ENCODE data around the gene PLCL1.

PLCL1 gene

DNA sequence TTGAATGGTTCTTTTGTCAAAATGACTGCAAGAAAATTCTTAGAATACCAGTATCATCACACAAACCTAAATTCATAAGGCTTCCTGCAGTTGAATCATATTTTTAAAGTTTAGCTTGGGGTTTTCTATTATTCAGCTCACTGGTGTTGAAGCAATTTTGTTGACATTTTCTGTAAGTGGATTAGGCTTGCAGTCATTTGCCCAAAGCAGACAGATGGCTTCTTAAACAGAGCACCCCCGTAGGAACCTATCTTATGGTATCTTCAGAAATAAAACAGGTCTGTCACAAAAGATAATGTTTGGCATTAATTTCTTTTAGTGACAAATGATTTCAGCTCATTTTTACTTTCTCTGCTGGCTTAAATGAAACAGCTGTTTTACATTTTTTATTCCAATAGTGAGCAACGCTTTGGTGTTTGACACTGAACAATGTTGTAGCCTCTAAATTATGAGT is 331.1 kb downstream of the PLCL1 start:
- Histone ChIP-seq H3K36me3 (ENCODE audit: control insufficient read depth in 1 of 2, insufficient read depth in 2 of 2, low read length in 2 of 2) (no peaks in the 10 kb centered on the region), H3K4me1 (ENCODE audit: control insufficient read depth in 1 of 2, insufficient read depth in 2 of 2, low read length in 2 of 2) (peaks cover 0 to 12% of the 10 kb centered on the region in 2 donors), H3K27ac (ENCODE audit: low read length) (no peak overlapping the region)

DNA sequence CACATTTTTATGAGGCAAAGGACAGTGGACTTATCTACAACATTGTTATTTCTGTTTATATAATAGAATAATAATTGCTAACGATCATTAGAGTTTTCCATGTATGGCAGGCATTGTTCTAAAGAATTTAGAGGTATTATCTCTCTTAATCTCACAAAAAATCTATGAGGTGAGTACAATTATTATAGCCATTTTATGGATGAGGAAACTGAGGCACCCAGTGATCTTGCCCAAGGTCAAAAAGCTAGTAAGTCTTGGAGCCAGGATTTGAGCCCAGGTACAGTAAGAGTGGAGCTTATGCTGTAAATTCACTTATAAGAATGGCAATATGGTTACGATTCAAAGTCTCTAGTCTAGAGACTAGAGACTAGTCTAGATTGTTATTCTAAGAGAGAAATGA is 331.7 kb downstream of the PLCL1 start:
- Histone ChIP-seq H3K9me3 (ENCODE audit: control insufficient read depth in 1 of 2, low read length in 2 of 2) (no peaks in the 10 kb centered on the region), H3K4me3 (ENCODE audit: low read depth in 1 of 2, low read length in 2 of 2) (no peak overlapping the region), H3K27me3 (ENCODE audit: low read depth, low read length) (no peaks in the 10 kb centered on the region), H3K4me1 (ENCODE audit: control insufficient read depth in 1 of 2, insufficient read depth in 2 of 2, low read length in 2 of 2) (peaks cover 0 to 12% of the 10 kb centered on the region in 2 donors), H3K27ac (ENCODE audit: low read length) (no peak overlapping the region), H3K36me3 (ENCODE audit: control insufficient read depth in 1 of 2, insufficient read depth in 2 of 2, low read length in 2 of 2) (no peaks in the 10 kb centered on the region)

More for the DNA sequence above, 331.1 kb downstream of the PLCL1 start:
- H3K4me3 ChIP-seq (ENCODE audit: low read depth in 1 of 2, low read length in 2 of 2): no peak overlapping the region
- no peaks in the 10 kb centered on the region for H3K9me3 ChIP-seq (ENCODE audit: control insufficient read depth in 1 of 2, low read length in 2 of 2)
- H3K27me3 ChIP-seq (ENCODE audit: low read depth, low read length): no peaks in the 10 kb centered on the region

DNA sequence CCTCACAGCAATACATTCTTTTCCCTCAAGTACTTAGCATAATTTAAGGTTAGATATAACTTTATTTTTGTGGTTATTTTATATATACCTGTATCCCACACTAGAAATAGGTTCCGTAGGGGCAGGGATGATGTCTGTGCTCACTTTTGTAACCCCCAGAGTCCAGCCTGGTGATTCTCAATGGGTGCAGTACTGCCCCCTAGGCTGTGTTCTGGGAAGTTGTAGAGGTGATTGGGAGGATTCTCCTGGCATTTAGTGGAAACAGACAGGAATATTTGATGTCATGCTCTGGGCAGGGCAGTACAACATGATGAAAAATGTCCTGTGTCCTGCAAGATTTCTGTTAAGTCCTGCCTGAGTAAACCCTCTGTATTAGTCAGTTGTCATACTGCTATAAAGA is 333.3 kb downstream of the PLCL1 start:
- Histone ChIP-seq H3K27me3 (ENCODE audit: low read depth, low read length) (no peaks in the 10 kb centered on the region), H3K36me3 (ENCODE audit: control insufficient read depth in 1 of 2, insufficient read depth in 2 of 2, low read length in 2 of 2) (no peaks in the 10 kb centered on the region), H3K9me3 (ENCODE audit: control insufficient read depth in 1 of 2, low read length in 2 of 2) (no peaks in the 10 kb centered on the region), H3K4me3 (ENCODE audit: low read depth in 1 of 2, low read length in 2 of 2) (no peak overlapping the region), H3K4me1 (ENCODE audit: control insufficient read depth in 1 of 2, insufficient read depth in 2 of 2, low read length in 2 of 2) (peaks cover 0 to 12% of the 10 kb centered on the region in 2 donors), H3K27ac (ENCODE audit: low read length) (no peak overlapping the region)

DNA sequence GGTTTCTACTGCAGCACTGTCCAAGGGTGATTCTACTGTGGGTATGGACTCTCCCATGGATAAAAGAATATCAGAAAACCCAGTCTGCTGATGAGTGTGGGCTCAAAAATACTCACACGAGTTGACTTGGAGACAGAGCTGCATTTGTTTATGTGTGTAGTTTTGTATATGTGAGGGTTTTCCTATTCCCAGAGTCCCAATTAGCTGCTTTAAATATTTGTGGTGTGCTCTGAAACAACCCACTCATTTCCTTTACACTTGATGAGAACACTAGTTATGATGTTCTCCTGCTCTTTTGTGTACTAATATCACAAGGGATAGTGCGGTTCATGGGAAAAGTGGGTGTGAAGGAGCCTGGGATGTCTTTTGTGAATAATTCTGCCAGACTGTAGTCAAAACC is 337.3 kb downstream of the PLCL1 start:
- no peak overlapping the region for H3K4me3 ChIP-seq (ENCODE audit: low read depth in 1 of 2, low read length in 2 of 2)
- no peaks in the 10 kb centered on the region for H3K27me3 ChIP-seq (ENCODE audit: low read depth, low read length)
- H3K27ac ChIP-seq (ENCODE audit: low read length): no peak overlapping the region
- no peaks in the 10 kb centered on the region for H3K36me3 ChIP-seq (ENCODE audit: control insufficient read depth in 1 of 2, insufficient read depth in 2 of 2, low read length in 2 of 2)
- no peaks in the 10 kb centered on the region for H3K4me1 ChIP-seq (ENCODE audit: control insufficient read depth in 1 of 2, insufficient read depth in 2 of 2, low read length in 2 of 2)
- H3K9me3 ChIP-seq (ENCODE audit: control insufficient read depth in 1 of 2, low read length in 2 of 2): no peaks in the 10 kb centered on the region

DNA sequence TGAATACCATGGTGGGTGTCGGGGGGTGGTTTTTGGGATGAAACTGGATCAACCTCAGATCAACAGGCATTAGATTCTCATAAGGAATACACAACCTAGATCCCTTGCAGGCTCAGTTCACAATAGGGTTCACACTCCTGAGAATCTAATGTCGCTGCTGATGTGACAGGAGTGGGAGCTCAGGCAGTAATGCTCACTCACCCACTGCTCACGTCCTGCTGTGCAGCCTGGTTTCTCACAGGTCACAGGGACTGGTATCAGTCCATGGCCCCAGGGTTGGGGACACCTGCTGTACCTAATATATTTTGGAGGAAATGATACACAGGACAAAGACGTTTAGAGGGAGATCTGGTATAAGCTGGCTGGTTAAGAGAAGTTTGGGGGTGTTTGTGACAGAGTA is 338.8 kb downstream of the PLCL1 start:
- Histone ChIP-seq H3K27ac (ENCODE audit: low read length) (no peak overlapping the region), H3K27me3 (ENCODE audit: low read depth, low read length) (no peaks in the 10 kb centered on the region), H3K4me3 (ENCODE audit: low read depth in 1 of 2, low read length in 2 of 2) (no peak overlapping the region)

DNA sequence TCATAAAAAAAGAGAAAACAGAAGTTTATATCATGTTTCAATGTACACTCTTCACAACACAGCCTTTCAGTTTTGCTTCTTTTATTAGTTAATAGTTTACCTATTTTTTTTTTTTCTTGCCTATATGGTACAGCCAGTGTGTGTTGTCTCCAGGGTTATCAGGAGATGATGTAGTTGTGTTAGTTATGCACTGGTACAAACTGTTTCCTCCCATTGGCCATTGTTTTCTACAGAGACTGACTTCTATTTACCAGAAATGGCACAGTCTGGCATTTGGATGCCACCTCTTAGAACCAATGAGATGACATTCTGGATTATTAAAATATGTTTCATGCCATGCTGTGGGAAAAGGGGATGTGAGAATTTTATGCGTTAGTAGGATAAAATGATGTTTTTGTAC is 339.4 kb downstream of the PLCL1 start:
- no peaks in the 10 kb centered on the region for H3K4me1 ChIP-seq (ENCODE audit: control insufficient read depth in 1 of 2, insufficient read depth in 2 of 2, low read length in 2 of 2)
- H3K9me3 ChIP-seq (ENCODE audit: control insufficient read depth in 1 of 2, low read length in 2 of 2): no peaks in the 10 kb centered on the region
- H3K36me3 ChIP-seq (ENCODE audit: control insufficient read depth in 1 of 2, insufficient read depth in 2 of 2, low read length in 2 of 2): no peaks in the 10 kb centered on the region
- H3K27me3 ChIP-seq (ENCODE audit: low read depth, low read length): no peaks in the 10 kb centered on the region
- no peak overlapping the region for H3K4me3 ChIP-seq (ENCODE audit: low read depth in 1 of 2, low read length in 2 of 2)
- no peak overlapping the region for H3K27ac ChIP-seq (ENCODE audit: low read length)

More for the DNA sequence above, 338.8 kb downstream of the PLCL1 start:
- Histone ChIP-seq H3K4me1 (ENCODE audit: control insufficient read depth in 1 of 2, insufficient read depth in 2 of 2, low read length in 2 of 2) (no peaks in the 10 kb centered on the region), H3K9me3 (ENCODE audit: control insufficient read depth in 1 of 2, low read length in 2 of 2) (no peaks in the 10 kb centered on the region), H3K36me3 (ENCODE audit: control insufficient read depth in 1 of 2, insufficient read depth in 2 of 2, low read length in 2 of 2) (no peaks in the 10 kb centered on the region)

DNA sequence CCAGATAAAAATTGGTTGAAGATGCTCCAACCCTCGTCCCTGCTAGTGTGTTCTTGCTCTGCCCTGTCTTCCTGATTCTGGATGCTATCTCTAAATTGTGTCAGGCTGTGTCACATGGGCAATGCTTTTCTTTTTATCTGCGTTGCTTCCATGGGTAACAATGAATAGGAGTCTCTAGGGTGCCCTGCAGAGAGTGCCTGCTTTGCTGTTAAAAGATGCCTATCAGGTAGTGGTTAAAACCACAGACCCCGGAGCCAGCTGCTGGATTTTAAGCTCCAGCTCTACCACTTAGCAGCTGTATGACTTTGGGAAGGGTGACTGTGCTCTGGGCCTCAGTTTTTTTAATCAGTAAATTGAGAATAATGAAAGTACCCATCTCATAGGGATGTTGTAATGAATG is 340.3 kb downstream of the PLCL1 start:
- no peak overlapping the region for H3K27ac ChIP-seq (ENCODE audit: low read length)
- H3K36me3 ChIP-seq (ENCODE audit: control insufficient read depth in 1 of 2, insufficient read depth in 2 of 2, low read length in 2 of 2): no peaks in the 10 kb centered on the region
- no peak overlapping the region for H3K4me3 ChIP-seq (ENCODE audit: low read depth in 1 of 2, low read length in 2 of 2)
- no peaks in the 10 kb centered on the region for H3K4me1 ChIP-seq (ENCODE audit: control insufficient read depth in 1 of 2, insufficient read depth in 2 of 2, low read length in 2 of 2)
- no peaks in the 10 kb centered on the region for H3K27me3 ChIP-seq (ENCODE audit: low read depth, low read length)
- no peaks in the 10 kb centered on the region for H3K9me3 ChIP-seq (ENCODE audit: control insufficient read depth in 1 of 2, low read length in 2 of 2)

DNA sequence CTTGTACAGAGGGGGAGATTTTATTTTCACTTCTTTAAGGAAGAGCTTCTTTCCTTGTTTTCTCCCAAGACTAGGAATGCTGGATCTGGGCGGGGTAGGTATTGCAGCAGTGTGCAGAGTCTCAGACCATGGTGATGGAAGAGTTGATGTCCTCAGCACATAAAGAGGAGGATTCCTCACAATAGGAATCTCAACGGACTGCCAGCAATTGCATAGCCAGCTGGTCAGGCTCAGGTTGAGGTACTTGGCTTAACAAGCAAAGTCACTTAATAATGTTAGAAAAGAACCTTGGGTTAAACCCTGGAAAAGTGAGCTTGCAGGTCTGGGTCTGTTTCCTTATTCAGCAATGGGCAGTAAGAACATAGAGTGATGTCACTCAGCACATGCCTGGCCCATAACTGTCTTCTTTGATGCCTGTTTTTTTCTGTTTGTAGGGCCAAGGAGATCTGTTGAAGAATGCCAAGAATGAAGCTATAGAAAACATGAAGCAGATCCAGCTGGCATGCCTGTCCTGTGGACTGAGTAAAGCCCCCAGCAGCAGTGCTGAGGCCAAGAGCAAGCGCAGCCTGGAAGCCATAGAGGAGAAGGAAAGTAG is 342.1 kb downstream of the PLCL1 start:
- Histone ChIP-seq H3K27me3 (ENCODE audit: low read depth, low read length) (no peaks in the 10 kb centered on the region), H3K27ac (ENCODE audit: low read length) (no peak overlapping the region), H3K36me3 (ENCODE audit: control insufficient read depth in 1 of 2, insufficient read depth in 2 of 2, low read length in 2 of 2) (no peaks in the 10 kb centered on the region), H3K9me3 (ENCODE audit: control insufficient read depth in 1 of 2, low read length in 2 of 2) (no peaks in the 10 kb centered on the region), H3K4me3 (ENCODE audit: low read depth in 1 of 2, low read length in 2 of 2) (no peak overlapping the region), H3K4me1 (ENCODE audit: control insufficient read depth in 1 of 2, insufficient read depth in 2 of 2, low read length in 2 of 2) (no peaks in the 10 kb centered on the region)

DNA sequence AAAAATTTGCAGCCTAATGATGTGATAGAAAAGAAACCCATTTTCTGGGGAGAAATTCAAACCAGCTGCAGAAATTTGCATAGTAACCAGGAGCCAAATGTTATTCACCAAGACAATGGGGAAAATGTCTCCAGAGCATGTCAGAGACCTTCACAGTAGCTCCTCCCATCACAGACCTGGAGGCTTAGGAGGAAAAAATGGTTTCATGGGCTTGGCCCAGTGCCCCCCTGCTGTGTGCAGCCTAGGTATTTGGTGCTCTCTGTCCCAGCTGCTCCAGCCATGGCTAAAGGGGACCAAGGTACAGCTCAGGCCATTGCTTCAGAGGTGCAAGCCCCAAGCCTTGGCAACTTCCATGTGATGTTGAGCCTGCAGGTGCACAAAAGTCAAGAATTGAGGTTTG is 352.9 kb downstream of the PLCL1 start:
- Histone ChIP-seq H3K9me3 (ENCODE audit: control insufficient read depth in 1 of 2, low read length in 2 of 2) (peaks cover 0 to 3% of the 10 kb centered on the region in 2 donors), H3K4me1 (ENCODE audit: control insufficient read depth in 1 of 2, insufficient read depth in 2 of 2, low read length in 2 of 2) (no peaks in the 10 kb centered on the region), H3K4me3 (ENCODE audit: low read depth in 1 of 2, low read length in 2 of 2) (no peak overlapping the region), H3K27ac (ENCODE audit: low read length) (no peak overlapping the region), H3K36me3 (ENCODE audit: control insufficient read depth in 1 of 2, insufficient read depth in 2 of 2, low read length in 2 of 2) (no peaks in the 10 kb centered on the region), H3K27me3 (ENCODE audit: low read depth, low read length) (no peaks in the 10 kb centered on the region)

DNA sequence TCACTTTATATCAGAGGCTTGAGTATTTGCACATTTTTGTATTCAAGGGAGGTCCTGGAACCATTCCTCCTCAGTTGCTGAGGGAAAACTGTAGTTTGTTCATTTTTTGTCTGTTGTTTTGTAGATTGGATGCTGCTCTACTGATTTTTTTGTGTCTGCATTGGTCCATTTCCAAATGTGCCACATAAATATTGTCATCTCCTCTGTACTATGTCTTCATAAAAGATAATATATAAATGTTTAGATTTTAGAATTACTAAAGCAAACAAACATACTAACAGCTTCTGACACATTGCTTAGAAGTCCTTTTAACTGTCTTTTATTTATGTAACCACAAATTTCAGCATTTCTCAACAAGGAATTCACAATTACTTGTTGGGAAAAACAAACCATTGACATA is 356.8 kb downstream of the PLCL1 start:
- no peaks in the 10 kb centered on the region for H3K4me1 ChIP-seq (ENCODE audit: control insufficient read depth in 1 of 2, insufficient read depth in 2 of 2, low read length in 2 of 2)
- H3K27me3 ChIP-seq (ENCODE audit: low read depth, low read length): no peaks in the 10 kb centered on the region
- no peak overlapping the region for H3K27ac ChIP-seq (ENCODE audit: low read length)
- no peak overlapping the region for H3K4me3 ChIP-seq (ENCODE audit: low read depth in 1 of 2, low read length in 2 of 2)
- H3K9me3 ChIP-seq (ENCODE audit: control insufficient read depth in 1 of 2, low read length in 2 of 2): peaks cover 0 to 3% of the 10 kb centered on the region in 2 donors
- H3K36me3 ChIP-seq (ENCODE audit: control insufficient read depth in 1 of 2, insufficient read depth in 2 of 2, low read length in 2 of 2): no peaks in the 10 kb centered on the region

DNA sequence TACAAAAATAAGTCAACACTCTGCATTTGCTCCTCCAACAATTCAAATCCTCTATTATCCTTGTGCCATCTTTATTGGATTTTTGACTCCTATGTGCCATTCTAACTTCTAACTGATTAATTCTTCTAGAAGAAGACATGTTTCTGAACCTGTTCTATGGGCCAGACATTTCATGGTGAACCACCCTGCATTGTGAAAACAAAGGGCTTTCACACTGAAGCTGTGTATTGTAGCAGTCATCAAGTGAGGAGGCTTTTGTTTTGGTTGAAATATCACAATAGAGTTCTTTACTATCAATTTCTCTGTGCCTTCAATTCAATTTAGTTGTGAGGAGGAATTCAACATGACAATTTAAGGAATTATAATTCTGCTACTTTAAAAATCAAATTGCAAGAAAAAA is 357.9 kb downstream of the PLCL1 start:
- Histone ChIP-seq H3K9me3 (ENCODE audit: control insufficient read depth in 1 of 2, low read length in 2 of 2) (peaks cover 0 to 2% of the 10 kb centered on the region in 2 donors), H3K27ac (ENCODE audit: low read length) (no peak overlapping the region), H3K4me3 (ENCODE audit: low read depth in 1 of 2, low read length in 2 of 2) (no peak overlapping the region), H3K36me3 (ENCODE audit: control insufficient read depth in 1 of 2, insufficient read depth in 2 of 2, low read length in 2 of 2) (no peaks in the 10 kb centered on the region), H3K4me1 (ENCODE audit: control insufficient read depth in 1 of 2, insufficient read depth in 2 of 2, low read length in 2 of 2) (no peaks in the 10 kb centered on the region), H3K27me3 (ENCODE audit: low read depth, low read length) (no peaks in the 10 kb centered on the region)

DNA sequence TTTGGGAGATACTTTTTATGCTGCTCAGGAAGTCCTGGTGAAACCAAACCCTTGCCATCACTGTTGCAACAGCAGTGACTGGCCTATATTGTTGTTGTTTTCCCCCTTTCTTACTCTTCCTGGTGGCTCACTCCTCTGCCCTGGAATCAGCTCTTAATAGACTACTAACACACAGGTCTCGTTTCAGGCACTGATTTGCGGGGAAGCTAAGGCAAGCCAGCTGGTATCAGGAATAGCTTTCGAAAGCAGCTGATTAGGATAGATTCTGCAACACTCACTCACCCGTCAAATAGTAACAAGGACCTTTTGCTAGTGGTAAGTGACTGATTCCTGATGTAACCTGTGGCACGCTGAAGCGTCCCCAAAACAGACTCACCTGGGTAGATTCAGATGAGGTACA is 360.4 kb downstream of the PLCL1 start:
- Histone ChIP-seq H3K9me3 (ENCODE audit: control insufficient read depth in 1 of 2, low read length in 2 of 2) (no peaks in the 10 kb centered on the region), H3K27me3 (ENCODE audit: low read depth, low read length) (no peaks in the 10 kb centered on the region), H3K4me3 (ENCODE audit: low read depth in 1 of 2, low read length in 2 of 2) (no peak overlapping the region), H3K36me3 (ENCODE audit: control insufficient read depth in 1 of 2, insufficient read depth in 2 of 2, low read length in 2 of 2) (no peaks in the 10 kb centered on the region), H3K4me1 (ENCODE audit: control insufficient read depth in 1 of 2, insufficient read depth in 2 of 2, low read length in 2 of 2) (no peaks in the 10 kb centered on the region), H3K27ac (ENCODE audit: low read length) (no peak overlapping the region)
